GM21447 (cell line): ENCODE data around the gene GREM1.

Source experiments
- ATAC-seq: cut with Tn5 transposase; IDR thresholded peaks from one replicate; pipeline ENCODE4 v1.9.1; 2021; ENCODE audit not compliant: unreplicated experiment

Gene GREM1

DNA sequence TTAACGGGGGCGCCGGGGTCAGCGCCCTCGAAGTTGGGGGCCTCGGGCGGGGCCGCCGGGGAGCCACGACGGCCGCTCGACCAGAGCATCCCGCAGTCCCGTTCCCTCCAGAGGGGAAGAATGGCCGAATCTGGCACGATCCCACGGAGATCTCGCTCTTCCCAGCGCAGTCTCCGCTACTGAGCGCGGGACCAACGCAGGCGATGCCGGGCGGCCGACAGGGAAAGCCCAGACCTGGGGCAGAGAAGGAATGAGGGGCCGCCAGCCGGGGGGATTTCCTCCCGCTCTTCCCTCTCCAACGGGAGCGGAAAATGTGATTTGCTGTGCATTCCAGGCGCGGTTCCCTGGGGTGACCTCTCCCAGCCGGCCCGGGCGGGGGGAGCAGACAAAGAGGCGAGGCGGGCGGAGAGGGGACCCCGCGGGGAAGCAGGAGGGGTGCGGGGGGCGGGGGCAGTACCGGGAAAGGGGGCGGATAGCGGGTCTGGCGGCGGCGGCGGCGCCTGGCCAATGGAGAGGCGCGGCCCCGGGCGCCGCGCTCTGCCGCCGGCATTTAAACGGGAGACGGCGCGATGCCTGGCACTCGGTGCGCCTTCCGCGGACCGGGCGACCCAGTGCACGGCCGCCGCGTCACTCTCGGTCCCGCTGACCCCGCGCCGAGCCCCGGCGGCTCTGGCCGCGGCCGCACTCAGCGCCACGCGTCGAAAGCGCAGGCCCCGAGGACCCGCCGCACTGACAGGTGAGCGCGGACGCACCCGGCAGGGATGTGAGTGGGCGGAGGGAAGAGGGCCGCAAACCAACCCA lies at the start of gene GREM1:
GREM1 (plus strand) TSS at position 579 of the 801 bp plus-strand sequence. CDS start 12,687 bp downstream, outside the sequence.
- ATAC-seq = no peak

- ATAC-seq = no peak
These were observed 48.9 kb upstream of the GREM1 start for GRCh38 chr15:32668942-32669341.

DNA sequence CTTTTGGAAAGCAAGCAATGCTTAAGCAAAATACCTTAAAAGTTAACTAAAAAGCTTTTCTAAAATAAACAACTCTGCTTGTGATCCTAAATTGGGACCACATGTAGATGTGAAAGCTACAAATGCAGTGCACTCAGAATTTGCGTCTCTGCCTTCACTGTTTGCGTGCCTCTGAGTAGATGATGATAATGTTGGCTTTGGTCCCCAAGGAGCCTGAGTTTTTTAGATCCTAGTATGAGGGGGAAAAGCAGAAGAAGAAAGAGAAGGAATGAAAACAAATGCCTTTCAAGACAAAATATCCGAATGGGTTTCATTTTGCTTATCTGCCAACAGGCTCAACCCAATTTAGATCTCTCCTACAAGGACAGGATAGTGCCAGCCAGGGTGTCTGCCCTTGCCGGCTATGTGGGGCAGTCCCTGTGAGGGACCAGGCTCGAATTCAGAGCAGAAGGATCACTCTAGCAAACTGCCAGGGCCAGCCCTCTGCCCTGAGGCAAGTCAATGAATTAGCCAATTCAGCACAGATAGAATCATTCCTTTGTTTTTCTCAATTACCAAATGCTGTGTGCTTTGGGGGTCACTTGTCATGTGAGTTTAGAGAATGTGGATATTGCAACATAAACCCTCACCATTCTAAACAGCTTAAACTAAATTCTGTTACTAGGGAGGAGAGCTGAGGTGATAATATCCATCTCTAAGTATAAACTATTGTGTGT lies 47.8 kb upstream of the GREM1 start:
- ATAC-seq = no peak

- ATAC-seq = no peak
These were observed 47.2 kb upstream of the GREM1 start for GRCh38 chr15:32670623-32671022.

GRCh38 chr15:32671339-32672325 lies 46.2 kb upstream of the GREM1 start:
- ATAC-seq = no peak

DNA sequence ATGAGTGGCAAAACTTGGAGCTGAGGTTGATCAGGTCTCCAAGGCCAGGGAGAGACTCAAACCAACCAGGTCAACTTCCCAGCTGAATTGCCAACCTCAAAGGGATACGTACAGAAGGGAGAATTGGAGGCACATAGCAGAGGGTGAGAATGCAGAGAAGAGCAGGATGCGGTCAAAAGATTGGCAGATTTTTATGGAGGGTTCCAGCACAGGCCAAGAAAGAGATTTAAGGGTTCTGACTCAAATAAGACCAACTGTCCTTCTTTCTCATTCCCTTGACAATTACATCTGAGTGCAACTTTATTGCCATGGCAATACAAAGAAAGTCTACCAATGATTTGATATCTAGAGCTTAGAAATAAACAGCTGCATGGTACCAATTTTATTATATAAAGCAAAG lies 43.1 kb upstream of the GREM1 start:
- ATAC-seq = no peak

DNA sequence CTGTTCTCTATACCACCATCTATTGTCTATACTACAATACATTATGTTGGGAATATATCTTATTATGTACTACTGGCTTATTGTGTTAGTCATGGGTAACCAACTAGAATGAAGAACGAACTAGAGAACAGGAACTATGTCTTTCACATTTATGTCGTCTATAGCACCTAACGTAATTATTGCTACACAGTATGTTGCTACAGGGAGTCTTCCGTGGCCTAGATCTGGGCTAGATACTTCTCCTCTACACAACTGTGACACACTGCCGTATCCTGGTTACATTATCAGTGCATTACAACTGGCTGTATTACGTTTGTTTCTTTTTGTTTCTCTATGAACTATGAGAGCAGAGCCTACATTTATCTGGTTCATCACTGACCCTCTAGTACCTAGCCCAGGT lies 42.3 kb upstream of the GREM1 start:
- ATAC-seq = no peak

DNA sequence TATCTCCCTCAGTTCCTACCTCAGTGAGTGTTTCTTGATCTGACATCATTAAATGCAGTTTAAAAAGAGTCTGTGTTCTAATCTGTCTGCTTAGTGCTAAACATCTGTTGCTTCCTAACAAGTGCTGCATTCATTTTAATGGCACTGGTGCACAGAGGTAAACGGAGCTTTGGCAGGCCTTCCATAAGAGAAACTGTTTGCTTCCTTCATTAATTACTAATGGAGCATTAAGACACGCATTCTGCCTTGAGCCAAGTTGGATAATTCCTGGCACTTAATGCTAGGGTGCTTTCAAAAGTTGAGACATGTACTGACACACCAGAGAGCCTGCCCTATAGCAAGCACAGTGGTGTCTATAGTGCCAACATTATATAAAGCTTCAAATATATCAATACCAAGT lies 41.6 kb upstream of the GREM1 start:
- ATAC-seq = no peak

- ATAC-seq = no peak
These were observed 40.5 kb upstream of the GREM1 start for GRCh38 chr15:32677238-32677750.

GRCh38 chr15:32679298-32679690 lies 38.5 kb upstream of the GREM1 start:
- ATAC-seq = no peak

- ATAC-seq = no peak
These were observed 35.2 kb upstream of the GREM1 start for GRCh38 chr15:32682569-32682968.

GRCh38 chr15:32682977-32683630 lies 34.7 kb upstream of the GREM1 start:
- no peak for ATAC-seq

DNA sequence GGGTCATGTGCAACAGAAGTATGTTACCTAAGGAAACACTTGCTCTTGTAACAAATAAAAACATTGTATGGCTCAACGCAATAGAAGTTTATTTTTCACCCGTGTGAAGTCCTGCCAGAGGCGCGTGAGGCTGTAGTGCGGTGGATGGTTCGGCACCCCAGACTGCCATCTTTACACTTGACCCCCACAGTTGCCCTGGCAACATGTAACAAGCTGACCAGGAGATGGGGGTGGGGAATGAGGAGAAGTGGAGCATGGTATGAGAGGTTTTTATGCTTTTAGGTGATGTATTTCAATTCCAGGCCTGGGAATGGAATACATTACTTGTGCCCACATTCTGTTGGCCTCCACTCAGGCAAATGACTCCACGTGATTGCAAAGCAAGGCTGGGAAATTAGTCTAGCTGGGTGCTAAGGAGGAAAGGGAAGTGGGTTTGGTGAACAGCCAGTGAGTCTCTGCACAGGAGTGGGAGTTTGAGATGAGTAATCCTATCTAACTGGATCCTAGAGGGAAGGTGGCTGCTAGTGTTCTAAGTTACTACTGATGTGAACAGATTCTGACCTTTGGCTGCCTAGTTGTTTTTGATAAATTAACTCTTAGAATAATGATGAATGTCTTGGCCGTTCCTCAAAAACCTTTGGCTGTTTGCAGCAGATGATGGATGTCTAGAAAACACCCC lies 33.8 kb upstream of the GREM1 start:
- ATAC-seq = no peak

- no peak for ATAC-seq
These were observed 32.2 kb upstream of the GREM1 start for GRCh38 chr15:32685576-32685975.

- no peak for ATAC-seq
These were observed 30.2 kb upstream of the GREM1 start for GRCh38 chr15:32687556-32687955.

- no peak for ATAC-seq
These were observed 29.6 kb upstream of the GREM1 start for GRCh38 chr15:32688151-32688639.

DNA sequence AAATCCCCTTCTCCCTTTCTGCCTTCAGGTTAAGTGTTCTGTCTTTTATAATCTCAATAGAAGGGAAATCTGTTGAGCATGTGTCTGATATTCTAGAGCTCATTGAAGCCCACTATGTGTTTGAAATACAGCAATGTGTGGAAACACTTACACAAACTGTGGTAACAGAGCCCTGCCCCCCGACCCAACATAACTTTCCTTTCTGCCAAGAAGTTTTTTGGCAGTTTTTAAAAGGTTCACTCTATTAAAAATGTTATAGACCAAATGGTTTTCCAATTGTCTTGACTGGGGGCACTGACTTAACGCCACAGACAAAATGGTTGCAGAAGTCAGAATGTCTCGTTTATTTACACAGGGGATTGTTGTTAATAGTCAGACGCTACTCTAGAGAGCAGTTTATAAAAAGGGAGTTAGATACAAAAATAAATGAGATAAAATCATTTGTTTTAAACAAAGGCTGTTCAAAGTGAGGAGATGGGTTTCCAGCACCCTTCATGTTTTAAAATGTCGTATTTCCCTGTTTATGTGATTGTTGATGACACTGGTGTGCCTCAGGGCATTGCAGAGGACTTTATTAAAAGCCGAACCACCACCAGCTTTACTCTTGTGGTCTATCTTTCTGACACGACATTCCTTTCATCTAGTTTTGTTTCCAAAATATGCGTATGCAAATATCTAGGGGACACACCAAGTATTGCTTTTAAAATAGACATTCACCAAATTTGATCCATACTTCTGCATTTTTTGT lies 26.7 kb upstream of the GREM1 start:
- no peak for ATAC-seq

- ATAC-seq = no peak
These were observed 26.1 kb upstream of the GREM1 start for GRCh38 chr15:32691689-32692038.

GRCh38 chr15:32692286-32692685 lies 25.5 kb upstream of the GREM1 start:
- no peak for ATAC-seq
